Breast epithelium (tissue), 3 donors: ENCODE results near the gene PGS1.

Source experiments
- POLR2A ChIP-seq: fragments of 450-650 bp; IDR thresholded peaks from one replicate; pipeline ENCODE4 v1.6.1; 2016; ENCODE audit warnings: antibody characterized with exemption, mild to moderate bottlenecking, moderate library complexity
- POLR2AphosphoS5 ChIP-seq, 3 donors: sonication (generic); formaldehyde crosslinking; IDR thresholded peaks; one replicate each; pipeline ENCODE4 v1.6.1; 2017; ENCODE audit warnings: antibody characterized with exemption in 3 of 3
- TF ChIP-seq, protein P1 (sequence below), 3 donors: fragments of 450-650 bp; IDR thresholded peaks; one replicate each; pipeline ENCODE4 v1.5.1; 2016 to 2017; ENCODE audit warnings: antibody characterized with exemption in 3 of 3, mild to moderate bottlenecking in 3 of 3, moderate library complexity in 3 of 3

DNA sequence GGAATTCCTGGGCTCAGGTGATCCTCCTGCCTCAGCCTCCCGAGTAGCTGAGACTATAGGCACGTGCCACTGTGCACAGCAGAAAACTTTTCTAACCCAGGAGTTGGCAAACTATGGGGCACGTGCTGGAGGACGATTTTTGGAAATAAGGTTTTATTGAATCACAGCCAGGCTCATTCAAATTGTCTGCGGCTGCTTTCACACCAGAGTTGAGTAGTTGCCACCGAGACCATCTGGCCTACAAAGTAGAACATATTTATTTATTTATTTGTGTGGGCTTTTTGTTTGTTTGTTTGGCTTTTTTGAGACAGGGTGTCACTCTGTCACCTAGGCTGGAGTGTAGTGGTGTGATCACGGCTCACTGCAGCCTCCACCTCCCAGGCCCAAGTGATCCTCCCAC lies 7.4 kb upstream of the PGS1 start:
- TF ChIP-seq, protein P1, sequence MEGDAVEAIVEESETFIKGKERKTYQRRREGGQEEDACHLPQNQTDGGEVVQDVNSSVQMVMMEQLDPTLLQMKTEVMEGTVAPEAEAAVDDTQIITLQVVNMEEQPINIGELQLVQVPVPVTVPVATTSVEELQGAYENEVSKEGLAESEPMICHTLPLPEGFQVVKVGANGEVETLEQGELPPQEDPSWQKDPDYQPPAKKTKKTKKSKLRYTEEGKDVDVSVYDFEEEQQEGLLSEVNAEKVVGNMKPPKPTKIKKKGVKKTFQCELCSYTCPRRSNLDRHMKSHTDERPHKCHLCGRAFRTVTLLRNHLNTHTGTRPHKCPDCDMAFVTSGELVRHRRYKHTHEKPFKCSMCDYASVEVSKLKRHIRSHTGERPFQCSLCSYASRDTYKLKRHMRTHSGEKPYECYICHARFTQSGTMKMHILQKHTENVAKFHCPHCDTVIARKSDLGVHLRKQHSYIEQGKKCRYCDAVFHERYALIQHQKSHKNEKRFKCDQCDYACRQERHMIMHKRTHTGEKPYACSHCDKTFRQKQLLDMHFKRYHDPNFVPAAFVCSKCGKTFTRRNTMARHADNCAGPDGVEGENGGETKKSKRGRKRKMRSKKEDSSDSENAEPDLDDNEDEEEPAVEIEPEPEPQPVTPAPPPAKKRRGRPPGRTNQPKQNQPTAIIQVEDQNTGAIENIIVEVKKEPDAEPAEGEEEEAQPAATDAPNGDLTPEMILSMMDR (IDR thresholded peaks at IDR 0.05): no peak
- TF ChIP-seq POLR2A: no peak
- no peak for TF ChIP-seq POLR2AphosphoS5 (IDR thresholded peaks at IDR 0.05)
